BJ (cell line): Measurements from ENCODE around the gene VAT1L. TPM values are rescaled to one million over a fixed set of nuclear protein-coding genes. Genes with fewer than 3 reads are reported as not detected.

Source experiments
- CTCF ChIA-PET: fragments of 350-600 bp; formaldehyde crosslinking; extraction: SDS; loops from one replicate; lab custom pipeline; 2021; ENCODE audit warnings: antibody characterized with exemption, inconsistent platforms; lab: Yijun Ruan, JAX
- POLR2A ChIA-PET: fragments of 300-600 bp; sonication (Branson Sonifier 250); formaldehyde crosslinking; extraction: SDS; loops from one replicate; lab custom pipeline; 2021; ENCODE audit warnings: antibody characterized with exemption; lab: Charles Lee
- DNase-seq: peaks from one replicate; pipeline ENCODE4 v3.0.0-alpha.2; 2011; ENCODE audit warnings: low read depth
- H3K27me3 ChIP-seq: 2 replicates; pipeline ENCODE4 v1.6.0; 2011; ENCODE audit warnings: low read length; ENCODE audit not compliant: control insufficient read depth, insufficient read depth
- H3K36me3 ChIP-seq: 2 replicates; pipeline ENCODE4 v1.5.1; 2011; ENCODE audit warnings: low read length; ENCODE audit not compliant: control insufficient read depth, insufficient read depth
- H3K4me3 ChIP-seq: 2 replicates; pipeline ENCODE4 v1.5.1; 2011; ENCODE audit warnings: low read depth, mild to moderate bottlenecking, control low read depth, low read length
- polyA plus RNA-seq: library from polyadenylated mRNA; depleted of rRNA; stranded (reverse); fragments of >200 nt; gene quantifications from 2 replicates; pipeline ENCODE4 v1.2.3, GENCODE V29; 2011
- TF ChIP-seq, protein P1 (sequence below): IDR thresholded peaks from 2 replicates; pipeline ENCODE4 v1.5.1; 2011; ENCODE audit warnings: low read depth, mild to moderate bottlenecking, control low read depth, inconsistent platforms, low read length, moderate library complexity; ENCODE audit not compliant: insufficient read depth

Gene VAT1L
- polyA plus RNA-seq, 1 experiment = 4.7 TPM

DNA sequence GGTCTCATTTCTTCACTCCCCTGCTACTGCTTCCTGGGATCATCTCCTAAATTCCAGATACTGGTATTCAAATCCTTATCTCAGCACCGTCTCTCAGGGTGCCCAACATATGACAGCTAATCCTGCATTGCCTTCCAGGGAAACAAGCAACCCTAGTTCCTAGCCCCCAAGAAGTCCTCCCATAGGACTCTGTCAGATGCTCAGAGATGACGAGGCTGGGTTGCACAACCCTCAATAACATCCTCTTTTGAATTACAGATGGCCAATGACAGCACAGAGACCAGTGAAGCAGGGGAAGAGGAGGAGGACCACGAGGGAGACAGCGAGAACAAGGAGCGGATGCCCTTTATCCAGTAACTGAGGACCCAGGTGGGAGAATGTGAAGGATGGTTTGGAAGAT lies 189.0 kb downstream of the VAT1L start:
- Histone ChIP-seq H3K27me3 (no peaks in the 10 kb centered on the region), H3K4me3 (no peak overlapping the region), H3K36me3 (no peaks in the 10 kb centered on the region)
- CTCF ChIA-PET = interaction anchor here (0.6 to 1.0 kb wide), 2 partner anchors 295 to 741 kb away, joined by 3 to 5 read pairs; no protein-coding TSS in a partner anchor
- POLR2A ChIA-PET = no interaction called here
- DNase-seq = no peak
- TF ChIP-seq, protein P1, sequence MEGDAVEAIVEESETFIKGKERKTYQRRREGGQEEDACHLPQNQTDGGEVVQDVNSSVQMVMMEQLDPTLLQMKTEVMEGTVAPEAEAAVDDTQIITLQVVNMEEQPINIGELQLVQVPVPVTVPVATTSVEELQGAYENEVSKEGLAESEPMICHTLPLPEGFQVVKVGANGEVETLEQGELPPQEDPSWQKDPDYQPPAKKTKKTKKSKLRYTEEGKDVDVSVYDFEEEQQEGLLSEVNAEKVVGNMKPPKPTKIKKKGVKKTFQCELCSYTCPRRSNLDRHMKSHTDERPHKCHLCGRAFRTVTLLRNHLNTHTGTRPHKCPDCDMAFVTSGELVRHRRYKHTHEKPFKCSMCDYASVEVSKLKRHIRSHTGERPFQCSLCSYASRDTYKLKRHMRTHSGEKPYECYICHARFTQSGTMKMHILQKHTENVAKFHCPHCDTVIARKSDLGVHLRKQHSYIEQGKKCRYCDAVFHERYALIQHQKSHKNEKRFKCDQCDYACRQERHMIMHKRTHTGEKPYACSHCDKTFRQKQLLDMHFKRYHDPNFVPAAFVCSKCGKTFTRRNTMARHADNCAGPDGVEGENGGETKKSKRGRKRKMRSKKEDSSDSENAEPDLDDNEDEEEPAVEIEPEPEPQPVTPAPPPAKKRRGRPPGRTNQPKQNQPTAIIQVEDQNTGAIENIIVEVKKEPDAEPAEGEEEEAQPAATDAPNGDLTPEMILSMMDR = no peak

DNA sequence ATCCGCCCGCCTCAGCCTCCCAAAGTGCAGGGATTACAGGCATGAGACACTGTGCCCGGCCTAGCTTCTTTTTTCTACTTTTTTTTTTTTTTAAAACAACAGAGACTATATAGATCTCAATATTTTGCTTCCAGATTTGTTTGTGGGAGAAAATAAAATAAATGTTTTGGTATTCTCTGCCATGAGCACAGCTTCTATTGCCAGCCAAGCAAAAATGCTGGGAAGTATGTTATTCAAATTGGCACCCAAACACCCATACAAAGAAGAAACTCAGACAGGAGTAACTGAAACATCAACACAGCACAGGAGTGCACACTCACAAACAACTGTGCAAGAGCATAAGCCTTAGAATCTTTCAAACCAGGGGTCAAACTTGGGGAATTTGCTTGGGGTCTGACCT lies 196.7 kb downstream of the VAT1L start:
- H3K36me3 ChIP-seq = no peaks in the 10 kb centered on the region
- TF ChIP-seq, protein P1 = no peak
- no peaks in the 10 kb centered on the region for H3K27me3 ChIP-seq
- DNase-seq = no peak
- POLR2A ChIA-PET = no interaction called here
- CTCF ChIA-PET = no interaction called here
- H3K4me3 ChIP-seq = no peak overlapping the region

DNA sequence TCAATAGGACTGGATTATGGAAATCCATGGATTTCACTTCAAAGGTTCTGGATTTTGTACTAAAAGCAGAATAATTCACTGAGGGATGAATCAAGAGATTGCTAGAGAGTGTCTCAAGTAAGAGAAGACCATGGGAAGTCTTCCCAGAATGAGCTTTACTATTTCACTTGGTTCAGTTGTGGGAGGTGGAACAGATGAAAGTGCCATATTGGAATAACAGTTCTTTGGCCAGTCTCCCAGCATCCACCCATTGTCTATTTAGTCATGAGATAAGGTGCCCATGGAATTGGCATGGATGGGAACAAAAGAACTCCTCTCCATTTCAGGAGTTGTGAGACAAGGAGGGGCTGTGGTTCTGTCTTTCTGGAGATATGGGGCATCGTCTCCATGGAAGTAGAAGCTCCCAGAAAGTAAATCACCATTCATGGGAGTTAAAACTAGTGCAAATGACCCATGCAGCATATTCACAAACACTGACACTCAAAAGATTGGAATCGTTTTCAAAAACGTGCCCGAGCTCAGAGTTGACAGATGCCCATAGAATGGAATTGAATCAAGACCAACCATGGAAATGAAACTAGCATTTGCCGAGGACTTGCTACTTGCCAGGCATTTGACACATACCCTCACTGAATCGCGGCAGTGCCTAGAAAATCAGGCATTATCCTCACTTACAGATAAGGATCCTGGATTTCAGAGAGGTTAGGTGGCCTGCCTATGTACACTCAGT lies 197.8 kb downstream of the VAT1L start:
- H3K36me3 ChIP-seq = no peaks in the 10 kb centered on the region
- ChIA-PET CTCF (no interaction called here), POLR2A (no interaction called here)
- TF ChIP-seq, protein P1 = no peak
- no peak overlapping the region for H3K4me3 ChIP-seq
- no peak for DNase-seq
- H3K27me3 ChIP-seq = no peaks in the 10 kb centered on the region

DNA sequence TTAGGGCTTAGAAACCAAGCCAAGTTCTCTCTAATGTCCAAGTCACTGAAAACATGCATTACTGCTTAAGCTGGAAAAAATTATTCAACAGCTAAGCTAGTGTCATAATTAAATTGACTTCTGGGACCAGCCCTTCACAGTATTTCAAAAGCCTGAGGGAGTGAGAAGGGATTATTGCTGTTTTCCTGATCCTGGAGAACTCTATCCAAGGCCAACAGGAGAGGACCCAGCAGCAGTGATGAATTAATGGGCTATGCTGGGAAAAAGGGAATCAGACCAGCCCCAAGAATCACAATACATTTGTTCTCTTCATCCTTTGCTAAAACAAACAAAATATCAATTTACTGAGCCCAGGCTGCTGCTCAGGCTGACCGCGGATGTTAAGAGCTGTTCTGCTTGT lies 199.4 kb downstream of the VAT1L start:
- CTCF ChIA-PET = no interaction called here

DNA sequence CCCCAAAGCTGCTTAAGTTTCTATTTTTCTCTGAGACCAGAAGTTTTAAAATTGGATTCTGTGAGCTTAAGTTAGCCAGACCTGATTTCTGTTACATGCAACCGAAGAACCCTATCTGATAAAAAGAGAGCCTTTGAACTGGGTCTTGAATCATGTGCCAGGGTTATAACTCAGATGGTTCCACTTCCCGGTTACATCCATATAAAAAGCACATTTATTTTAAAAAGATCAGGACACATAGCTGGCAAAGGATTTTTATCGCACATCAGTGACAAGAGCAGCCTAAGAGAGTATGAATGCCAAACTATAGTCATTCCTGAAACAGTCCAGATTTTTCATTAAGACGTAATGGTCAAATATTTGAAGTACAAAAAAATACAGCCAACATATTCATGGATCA lies 201.5 kb downstream of the VAT1L start:
- Histone ChIP-seq H3K36me3 (no peaks in the 10 kb centered on the region), H3K27me3 (no peaks in the 10 kb centered on the region), H3K4me3 (no peak overlapping the region)
- TF ChIP-seq, protein P1 = no peak
- DNase-seq = no peak
- ChIA-PET POLR2A (no interaction called here), CTCF (no interaction called here)

More for the DNA sequence above, 199.4 kb downstream of the VAT1L start:
- Histone ChIP-seq H3K36me3 (no peaks in the 10 kb centered on the region), H3K4me3 (no peak overlapping the region), H3K27me3 (no peaks in the 10 kb centered on the region)
- TF ChIP-seq, protein P1 = no peak
- POLR2A ChIA-PET = no interaction called here
- DNase-seq = no peak
